Coronary artery (tissue), 2 donors: ENCODE measurements around the gene RPS6KA2.

ENCODE experiments used
- DNase-seq: peaks from one replicate; pipeline ENCODE4 v3.0.0-alpha.2; 2017; ENCODE audit warnings: low spot score
- H3K27ac ChIP-seq, 2 donors: fragments of 200-600 bp; sonication (generic); one replicate each; pipeline ENCODE4 v1.5.1; 2016 to 2019
- H3K4me3 ChIP-seq: fragments of 200-600 bp; sonication (generic); 2 replicates; pipeline ENCODE4 v1.5.1; 2016; ENCODE audit warnings: mild to moderate bottlenecking, moderate library complexity
- TF ChIP-seq, protein P1 (sequence below): fragments of 200-600 bp; sonication (generic); IDR thresholded peaks from one replicate; pipeline ENCODE4 v1.5.1; 2019; ENCODE audit warnings: antibody characterized with exemption

Gene RPS6KA2

DNA sequence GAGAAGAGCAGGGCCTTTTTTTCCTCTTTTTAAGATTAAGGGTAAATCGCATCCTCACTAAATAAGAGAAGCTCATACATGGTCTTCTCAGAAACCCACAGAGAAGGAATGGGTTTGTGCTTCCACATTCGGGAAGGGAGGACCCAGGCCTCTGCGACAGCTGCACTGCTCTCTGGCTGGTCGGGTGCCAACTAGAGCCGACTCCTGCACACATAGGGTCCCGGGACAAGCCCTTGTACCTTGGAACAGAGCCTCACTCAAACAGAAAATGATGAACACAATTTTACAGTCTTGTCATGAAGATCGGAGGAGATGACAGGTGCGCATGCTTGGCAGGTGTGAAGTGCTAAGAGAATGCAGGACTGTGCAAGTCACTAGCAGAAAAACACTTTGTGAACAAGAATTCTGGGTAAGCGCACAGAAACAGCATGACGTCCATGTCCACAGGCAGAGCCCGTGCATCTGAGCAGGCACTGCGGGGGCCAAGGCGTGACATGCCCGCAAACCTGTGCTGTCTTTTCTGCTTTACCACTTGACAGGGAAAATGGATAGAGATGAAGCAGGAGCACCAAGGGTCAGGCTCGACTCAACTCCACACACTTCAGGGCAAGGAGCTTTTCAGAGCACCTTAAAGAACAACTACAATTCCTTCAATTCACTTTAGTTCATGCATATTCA is 143.3 kb downstream of the RPS6KA2 start:
- Histone ChIP-seq H3K4me3 (no peak overlapping the region), H3K27ac (no peak overlapping the region)
- TF ChIP-seq, protein P1, sequence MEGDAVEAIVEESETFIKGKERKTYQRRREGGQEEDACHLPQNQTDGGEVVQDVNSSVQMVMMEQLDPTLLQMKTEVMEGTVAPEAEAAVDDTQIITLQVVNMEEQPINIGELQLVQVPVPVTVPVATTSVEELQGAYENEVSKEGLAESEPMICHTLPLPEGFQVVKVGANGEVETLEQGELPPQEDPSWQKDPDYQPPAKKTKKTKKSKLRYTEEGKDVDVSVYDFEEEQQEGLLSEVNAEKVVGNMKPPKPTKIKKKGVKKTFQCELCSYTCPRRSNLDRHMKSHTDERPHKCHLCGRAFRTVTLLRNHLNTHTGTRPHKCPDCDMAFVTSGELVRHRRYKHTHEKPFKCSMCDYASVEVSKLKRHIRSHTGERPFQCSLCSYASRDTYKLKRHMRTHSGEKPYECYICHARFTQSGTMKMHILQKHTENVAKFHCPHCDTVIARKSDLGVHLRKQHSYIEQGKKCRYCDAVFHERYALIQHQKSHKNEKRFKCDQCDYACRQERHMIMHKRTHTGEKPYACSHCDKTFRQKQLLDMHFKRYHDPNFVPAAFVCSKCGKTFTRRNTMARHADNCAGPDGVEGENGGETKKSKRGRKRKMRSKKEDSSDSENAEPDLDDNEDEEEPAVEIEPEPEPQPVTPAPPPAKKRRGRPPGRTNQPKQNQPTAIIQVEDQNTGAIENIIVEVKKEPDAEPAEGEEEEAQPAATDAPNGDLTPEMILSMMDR = no peak
- DNase-seq = no peak

DNA sequence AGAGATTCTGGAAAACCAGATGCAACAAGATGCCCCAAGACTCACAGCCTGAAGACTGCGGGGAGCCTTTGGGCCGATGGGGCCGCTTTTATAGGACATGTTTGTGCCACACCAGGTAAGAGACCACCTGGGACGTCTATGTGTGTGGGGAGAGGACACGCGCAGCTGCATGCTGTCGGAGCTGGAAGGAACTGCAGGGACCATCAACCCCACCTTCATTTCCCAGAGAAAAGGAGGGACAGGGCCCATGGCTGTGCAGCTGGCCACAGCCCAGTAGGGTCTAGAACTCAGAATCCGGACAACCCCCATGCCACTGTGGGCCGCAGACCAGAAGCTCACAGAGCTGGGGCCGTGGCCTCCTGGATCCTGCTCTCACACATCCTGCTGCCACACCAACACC is 144.0 kb downstream of the RPS6KA2 start:
- TF ChIP-seq, protein P1 = no peak
- DNase-seq = no peak
- H3K4me3 ChIP-seq = no peak overlapping the region
- no peak overlapping the region for H3K27ac ChIP-seq

DNA sequence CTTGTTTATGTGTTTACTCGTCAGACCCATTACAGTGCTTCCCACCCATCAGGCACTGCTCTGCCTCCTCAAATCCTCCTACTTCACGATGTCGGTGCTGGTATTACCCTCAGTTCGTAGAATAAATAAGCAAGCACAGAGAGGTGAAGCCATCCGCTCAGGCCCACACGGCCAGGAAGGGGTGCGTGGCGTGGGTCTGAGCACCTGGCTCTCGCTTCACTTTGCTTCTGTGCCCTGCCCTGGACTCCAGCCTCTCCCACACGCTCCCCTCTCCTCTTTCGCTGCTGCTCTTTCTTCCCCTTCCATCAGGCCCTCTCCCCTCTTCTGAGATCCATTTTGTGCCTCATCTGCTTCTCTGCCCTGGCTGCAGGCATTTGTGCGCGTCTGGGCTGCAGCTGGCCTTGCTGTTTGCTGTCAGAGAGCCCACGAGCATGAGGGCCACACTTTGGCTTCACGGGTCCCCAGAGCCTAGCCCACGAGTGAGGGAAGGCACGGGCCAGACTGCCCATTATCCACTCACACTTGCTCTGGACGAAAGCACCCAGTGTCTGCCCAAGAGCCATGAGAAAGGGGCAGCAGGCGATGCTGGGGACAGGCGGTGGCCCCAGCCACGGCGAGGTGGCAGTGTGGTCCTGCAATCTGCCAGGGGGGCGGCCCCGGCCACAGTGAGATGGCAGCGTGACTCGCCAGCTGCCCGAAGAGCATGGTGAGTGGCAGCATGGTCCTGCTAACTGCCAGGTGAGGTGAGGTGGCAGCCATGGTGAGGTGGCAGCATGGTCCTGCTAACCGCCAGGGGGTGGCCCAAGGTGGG is 148.1 kb downstream of the RPS6KA2 start:
- DNase-seq = no peak
- Histone ChIP-seq H3K27ac (no peak overlapping the region), H3K4me3 (no peak overlapping the region)
- TF ChIP-seq, protein P1 = no peak

DNA sequence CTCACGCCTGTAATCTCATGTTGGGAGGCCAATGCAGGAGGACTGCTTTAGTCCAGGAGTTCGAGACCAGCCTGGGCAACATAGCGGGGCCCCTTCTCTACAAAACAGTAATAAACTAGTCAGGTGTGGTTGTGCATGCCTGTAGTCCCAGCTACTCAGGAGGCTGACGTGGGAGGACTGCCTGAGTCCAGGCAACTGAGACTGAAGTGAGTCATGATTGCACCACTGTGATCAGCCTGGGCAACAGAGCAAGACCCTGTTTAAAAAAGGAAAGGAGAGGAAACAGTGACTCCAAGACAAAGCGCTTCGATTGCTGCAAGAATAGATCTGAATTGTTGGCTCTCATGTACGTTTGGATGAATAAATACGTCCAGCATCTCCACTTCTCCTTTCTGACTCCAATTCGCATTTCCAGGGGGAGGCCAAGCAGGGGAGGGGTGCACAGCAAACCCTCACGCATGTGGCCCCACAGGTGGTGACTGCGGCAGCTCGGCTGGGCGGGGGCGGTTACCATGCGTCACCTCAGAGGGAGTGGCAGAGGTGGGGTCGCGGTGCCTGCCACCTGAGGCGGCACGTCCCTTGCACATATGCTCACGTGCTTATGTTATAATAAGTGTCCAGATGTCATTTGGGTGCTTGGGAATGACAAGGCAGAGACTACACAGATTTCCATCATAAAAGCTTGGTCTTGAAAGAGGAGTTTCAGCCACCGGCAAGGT is 149.2 kb downstream of the RPS6KA2 start:
- Histone ChIP-seq H3K27ac (no peak overlapping the region), H3K4me3 (no peak overlapping the region)
- TF ChIP-seq, protein P1 = no peak
- no peak for DNase-seq

DNA sequence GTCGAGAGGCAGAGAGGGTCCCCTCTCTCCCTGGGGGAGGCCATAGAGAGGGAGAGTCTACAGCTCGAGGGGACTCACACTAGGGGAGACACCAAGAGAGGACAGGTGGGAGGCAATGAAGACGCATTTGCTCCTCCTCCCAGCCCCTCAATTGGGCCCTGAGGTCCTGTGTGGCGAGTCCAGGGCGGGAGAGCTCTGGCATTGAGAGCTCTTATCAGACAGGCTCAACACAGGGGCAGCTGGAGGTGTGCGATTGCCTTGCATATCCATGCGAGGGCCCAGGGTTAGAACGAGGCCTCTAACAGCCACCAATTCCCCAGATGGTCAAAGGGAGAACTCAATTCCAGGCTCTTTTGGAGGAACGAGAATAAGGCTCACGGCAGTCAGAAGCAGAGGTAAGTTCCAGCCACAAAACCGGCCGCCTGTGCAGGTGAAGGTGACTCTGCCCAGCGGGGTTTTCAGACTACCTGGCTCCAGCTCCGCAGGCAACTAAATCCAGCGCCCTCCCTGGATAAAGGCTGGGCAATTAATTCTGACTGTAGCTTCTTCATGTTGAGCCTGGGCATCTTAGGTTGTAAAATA is 150.3 kb downstream of the RPS6KA2 start:
- TF ChIP-seq, protein P1 = no peak
- H3K4me3 ChIP-seq = no peak overlapping the region
- no peak for DNase-seq
- H3K27ac ChIP-seq = no peak overlapping the region

DNA sequence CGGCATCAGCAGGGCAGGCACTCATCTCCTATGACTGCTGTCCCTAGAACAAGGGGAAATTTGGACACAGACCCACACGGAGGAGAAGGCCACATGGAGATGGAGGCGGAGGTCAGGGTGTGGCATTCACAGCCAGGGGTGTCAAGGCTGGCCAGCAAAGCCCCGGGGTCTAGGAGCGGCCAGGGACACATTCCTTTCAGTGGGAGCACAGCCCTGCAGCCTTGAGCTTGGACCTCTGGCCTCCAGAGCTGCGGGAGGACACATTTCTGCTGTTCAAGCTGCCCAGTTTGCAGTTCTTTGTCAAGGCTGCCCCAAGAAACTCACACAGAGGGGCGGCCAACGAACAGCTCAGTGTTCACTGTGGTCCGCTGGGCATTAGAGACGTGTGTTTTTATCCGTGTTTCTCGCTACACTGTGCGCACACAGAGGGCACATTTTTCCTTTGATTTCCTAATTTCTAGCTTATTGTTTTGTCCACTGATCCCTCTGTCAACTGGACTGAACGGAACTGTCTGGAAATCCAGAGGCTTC is 150.9 kb downstream of the RPS6KA2 start:
- no peak overlapping the region for H3K27ac ChIP-seq
- H3K4me3 ChIP-seq = no peak overlapping the region
- no peak for DNase-seq
- TF ChIP-seq, protein P1 = no peak
